Measurements from ENCODE around the gene PLCB3.
A peak's percentile ranks its signal among the peaks of the same experiment; 100 is the strongest.

The PLCB3 gene

DNA sequence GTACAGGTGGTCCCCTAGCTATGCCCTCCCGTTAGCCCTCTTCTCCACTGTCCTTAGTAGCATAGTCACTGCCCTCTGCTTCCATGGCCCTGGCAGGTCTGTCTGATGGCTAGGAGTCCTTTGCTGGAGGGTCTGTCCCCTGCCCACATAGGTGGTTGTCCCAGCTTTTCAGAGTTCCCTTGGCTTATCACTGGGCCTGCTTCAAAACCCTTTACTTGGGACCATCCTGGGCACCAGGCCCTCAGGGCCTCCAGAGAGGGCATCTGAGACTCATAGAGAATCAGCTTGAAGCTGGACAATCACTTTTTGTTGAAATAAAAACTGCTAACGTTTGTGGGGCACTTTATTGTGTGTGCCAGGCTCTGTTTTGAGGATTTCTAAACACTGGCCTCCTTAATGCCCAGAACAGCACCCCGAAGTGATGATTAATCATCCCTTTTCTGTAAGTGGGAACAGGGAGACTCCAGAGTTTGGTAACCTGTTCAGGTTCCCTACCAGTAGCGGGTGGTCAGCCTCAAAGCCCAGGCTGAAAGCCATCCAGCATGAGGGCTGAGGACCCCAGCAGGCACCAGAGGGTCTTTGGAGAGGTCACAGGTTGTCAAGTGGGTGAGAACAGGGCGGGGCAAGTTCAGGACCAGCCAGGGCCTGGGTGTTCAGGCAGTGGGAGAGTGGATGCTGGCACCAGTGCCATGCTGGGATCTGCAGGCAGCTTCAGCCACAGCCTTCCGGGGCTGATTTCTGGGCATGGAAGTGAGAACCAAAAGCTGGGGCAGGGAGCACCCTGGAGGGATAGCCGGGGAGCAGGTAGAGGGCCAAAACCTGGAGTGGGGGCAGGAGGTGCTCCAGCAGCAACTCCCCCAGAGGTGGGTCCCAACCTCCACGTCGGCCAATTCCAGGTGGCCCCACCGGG, 39.3 kb downstream of the PLCB3 start:
- no peak for DNase-seq

DNA sequence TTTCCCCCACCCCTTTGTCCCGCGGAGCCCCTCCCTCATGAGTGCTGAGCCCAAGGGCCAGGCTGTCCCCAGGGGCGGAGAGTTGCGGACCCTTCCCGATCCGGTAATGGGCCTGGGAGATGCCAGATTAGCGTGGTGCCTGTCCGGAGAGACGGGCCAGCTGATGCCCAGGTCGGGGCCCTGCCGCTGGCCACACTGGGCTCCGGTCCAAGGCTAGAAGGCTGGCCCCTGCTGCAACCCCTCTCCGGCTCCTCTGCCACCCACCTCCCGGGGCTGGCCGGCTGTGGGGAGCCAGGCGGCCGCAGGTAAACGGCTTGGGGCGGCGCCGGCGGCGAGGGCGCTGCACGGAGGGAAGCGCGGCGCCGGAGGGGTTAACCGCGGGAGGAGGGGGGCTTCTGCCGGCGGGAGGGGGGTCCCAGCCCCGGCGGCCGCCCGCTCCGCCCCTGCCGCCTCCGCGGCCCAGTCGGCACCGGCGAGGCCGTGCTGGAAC, 40.0 kb downstream of the PLCB3 start, which contains the start of gene KCNK4:
Gene KCNK4, plus strand, starts transcription at position 41 of the 490 bp plus-strand sequence. CDS start 1,717 bp downstream, outside the sequence.
- no peak for DNase-seq

DNA sequence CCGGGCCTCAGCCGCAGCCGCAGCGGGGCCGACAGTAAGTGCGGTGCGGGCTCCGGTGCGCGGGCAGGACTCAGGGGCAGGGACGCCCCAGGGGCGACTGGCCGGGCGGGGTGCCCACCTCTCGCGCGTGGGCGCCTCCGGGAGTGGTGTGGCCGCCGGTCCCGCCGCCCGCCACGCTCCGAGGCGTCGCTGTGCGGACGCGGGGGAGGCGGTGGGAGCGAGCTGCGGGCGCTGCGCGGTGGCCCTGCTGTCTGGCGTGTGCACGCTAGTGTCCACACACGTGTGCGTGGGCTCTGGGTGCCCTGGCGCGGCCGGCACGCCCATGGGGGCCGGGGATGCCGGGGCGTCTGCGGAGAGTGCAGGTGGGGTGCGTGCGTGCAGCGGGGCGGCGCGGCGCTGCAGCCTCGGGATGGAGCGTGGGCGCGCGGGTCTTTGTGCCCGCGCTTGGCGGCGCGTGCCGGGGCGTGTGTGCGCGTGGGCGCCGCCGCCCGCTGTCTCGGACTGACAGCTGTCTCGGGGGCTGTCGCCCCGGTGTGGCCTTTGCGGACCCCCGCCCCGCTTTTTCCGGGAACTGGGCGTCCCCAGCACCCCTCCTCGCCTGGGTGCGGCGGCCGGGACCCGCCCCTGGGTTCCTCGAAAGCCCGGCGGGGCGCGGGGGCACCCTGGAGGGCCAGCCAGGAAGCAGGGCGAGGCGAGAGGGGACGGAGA, 40.6 kb downstream of the PLCB3 start:
- no peak for DNase-seq

DNA sequence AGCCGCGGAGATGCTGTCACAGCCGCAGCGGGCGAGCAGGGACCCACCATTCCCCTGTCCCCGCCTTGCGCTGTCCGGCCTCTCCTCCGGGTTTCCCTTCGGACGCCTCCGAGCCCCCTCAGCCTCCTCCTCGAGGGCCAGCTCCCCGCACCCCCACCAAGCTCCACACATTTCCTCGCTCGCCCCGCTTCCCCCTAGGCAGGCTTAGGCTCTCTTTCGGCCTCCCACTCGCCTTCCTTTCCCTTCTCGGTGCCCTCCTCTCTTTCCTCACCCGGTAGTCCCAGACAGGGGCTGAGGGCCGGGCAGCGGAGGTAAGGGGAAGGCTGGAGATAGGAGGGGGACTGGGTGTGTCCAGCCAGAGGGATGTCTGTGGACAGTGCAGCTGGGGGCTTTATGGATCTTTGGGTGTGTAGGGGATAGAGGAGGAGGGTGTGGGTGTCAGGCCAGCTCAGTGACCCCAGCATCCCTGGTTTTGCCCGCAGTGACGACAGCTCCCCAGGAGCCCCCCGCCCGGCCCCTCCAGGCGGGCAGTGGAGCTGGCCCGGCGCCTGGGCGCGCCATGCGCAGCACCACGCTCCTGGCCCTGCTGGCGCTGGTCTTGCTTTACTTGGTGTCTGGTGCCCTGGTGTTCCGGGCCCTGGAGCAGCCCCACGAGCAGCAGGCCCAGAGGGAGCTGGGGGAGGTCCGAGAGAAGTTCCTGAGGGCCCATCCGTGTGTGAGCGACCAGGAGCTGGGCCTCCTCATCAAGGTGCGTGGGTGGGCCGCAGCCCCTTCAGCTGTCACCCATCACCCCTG, 41.3 kb downstream of the PLCB3 start:
- no peak for DNase-seq

DNA sequence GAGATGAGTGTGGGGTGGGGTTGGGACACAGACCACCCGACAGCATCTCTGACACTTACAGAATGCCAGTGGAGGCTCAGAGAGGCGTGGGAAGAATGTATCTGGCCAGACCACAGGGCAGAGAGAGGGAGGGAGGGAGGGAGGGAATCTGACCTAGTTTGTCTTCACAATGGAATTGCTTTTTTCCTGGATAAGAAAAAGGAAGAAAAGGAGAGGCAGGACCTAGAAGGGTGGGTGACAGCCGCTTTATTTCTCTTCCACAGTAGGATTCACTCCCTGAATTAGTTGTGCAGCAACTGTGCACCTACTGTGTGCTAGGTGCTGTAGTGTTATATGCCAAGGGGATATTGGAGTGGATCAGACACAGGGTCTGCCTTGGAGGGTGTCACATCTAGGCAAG, 43.4 kb downstream of the PLCB3 start:
- DNase-seq: no peak

DNA sequence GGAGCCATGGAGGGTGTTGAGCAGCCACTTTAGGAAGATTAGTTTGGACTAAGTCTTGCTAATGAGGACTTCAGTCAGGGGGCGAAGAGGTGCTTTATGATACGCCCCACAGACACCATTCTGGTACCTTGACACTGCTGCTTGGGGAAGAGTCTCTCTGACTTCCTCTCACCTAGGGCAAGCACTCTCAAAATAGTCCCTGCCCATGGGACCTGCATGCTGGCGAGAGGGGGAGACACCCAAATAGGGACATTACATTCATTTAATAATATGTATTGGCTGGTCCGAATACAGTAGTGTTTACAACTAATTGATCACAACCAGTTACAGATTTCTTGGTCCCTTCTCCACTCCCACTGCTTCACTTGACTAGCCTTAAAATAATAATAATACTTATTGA, 44.4 kb downstream of the PLCB3 start:
- no peak for DNase-seq

DNA sequence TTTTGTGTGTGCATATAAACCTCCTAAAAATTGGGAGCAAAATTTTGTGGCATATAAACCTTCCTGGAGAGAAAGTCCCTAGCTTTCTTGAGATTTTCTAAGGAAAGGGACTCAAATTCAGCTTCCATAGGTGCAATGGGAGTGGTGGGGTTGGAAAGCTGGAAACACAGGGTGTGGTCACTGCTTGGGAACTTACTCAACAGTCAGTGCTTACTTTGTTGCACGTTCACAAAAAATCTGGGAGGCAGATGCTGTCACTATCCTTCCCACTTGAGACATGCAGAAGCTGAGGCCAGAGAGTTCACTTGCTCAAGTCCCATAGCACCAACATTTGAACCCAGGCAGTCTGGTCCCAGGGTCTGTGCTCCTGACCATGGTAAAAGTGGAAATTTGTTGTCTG, 44.9 kb downstream of the PLCB3 start:
- no peak for DNase-seq

DNA sequence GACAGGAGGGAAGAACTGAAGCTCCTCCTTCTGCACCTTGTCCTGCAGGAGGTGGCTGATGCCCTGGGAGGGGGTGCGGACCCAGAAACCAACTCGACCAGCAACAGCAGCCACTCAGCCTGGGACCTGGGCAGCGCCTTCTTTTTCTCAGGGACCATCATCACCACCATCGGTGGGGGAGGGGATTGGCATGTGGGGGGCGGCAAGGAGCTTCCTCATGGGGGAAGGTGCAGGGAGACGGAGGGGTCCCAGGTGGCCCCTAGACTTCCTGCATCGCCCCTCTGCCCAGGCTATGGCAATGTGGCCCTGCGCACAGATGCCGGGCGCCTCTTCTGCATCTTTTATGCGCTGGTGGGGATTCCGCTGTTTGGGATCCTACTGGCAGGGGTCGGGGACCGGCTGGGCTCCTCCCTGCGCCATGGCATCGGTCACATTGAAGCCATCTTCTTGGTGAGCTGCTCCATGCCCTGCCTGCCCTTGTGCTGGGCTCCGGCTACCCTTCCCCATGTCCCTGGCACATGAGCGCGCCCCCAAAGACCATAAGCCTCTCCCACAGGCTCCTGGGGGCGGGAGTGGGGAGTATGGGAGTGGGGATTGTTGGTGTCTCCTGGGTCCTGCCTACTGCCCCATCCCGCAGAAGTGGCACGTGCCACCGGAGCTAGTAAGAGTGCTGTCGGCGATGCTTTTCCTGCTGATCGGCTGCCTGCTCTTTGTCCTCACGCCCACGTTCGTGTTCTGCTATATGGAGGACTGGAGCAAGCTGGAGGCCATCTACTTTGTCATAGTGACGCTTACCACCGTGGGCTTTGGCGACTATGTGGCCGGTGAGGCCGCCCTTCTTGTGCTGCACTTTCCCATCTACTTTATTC, 45.7 kb downstream of the PLCB3 start:
- no peak for DNase-seq

DNA sequence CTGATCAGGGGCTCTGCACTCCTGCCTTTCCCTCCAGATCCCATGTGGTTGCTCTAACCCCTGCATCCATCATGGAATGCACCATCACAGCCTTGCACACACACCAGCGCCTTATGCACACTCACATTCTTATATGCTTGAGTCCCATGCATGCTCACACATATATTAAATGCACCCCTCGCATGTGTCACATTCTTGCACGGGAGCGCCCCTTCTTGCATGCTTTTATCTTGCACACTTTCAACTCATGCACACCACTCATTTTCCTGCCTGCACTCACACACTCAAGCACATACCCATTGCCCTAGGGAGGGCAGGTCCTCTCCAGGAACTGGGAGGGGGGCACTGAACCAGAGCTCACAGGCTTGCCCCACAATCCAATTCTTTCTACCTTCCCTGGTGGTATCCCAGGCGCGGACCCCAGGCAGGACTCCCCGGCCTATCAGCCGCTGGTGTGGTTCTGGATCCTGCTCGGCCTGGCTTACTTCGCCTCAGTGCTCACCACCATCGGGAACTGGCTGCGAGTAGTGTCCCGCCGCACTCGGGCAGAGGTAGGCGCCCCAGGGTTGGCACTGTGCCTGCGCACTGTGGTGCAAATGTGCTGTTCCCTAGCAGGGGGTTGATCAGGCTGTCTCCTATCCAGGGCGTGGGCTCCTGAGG, 46.5 kb downstream of the PLCB3 start:
- no peak for DNase-seq

DNA sequence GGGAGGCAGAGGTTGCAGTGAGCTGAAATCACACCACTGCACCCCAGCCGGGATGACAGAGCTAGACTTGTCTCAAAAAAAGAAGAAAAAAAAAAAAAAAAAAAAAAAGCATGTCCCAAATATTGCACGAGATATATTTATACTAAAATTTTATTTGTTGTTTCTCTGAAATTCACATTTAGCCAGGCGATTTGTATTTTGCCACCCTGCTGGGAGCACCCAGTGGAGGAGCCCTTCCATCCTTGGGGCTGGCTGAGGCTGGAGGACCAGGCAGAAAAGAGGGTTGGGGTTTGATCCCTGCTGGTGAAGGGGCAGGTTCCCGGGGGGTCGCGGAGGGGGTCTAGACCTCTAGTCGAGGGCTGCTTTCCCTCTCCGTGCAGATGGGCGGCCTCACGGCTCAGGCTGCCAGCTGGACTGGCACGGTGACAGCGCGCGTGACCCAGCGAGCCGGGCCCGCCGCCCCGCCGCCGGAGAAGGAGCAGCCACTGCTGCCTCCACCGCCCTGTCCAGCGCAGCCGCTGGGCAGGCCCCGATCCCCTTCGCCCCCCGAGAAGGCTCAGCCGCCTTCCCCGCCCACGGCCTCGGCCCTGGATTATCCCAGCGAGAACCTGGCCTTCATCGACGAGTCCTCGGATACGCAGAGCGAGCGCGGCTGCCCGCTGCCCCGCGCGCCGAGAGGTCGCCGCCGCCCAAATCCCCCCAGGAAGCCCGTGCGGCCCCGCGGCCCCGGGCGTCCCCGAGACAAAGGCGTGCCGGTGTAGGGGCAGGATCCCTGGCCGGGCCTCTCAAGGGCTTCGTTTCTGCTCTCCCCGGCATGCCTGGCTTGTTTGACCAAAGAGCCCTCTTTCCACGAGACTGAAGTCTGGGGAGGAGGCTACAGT, 47.9 kb downstream of the PLCB3 start:
- no peak for DNase-seq

DNA sequence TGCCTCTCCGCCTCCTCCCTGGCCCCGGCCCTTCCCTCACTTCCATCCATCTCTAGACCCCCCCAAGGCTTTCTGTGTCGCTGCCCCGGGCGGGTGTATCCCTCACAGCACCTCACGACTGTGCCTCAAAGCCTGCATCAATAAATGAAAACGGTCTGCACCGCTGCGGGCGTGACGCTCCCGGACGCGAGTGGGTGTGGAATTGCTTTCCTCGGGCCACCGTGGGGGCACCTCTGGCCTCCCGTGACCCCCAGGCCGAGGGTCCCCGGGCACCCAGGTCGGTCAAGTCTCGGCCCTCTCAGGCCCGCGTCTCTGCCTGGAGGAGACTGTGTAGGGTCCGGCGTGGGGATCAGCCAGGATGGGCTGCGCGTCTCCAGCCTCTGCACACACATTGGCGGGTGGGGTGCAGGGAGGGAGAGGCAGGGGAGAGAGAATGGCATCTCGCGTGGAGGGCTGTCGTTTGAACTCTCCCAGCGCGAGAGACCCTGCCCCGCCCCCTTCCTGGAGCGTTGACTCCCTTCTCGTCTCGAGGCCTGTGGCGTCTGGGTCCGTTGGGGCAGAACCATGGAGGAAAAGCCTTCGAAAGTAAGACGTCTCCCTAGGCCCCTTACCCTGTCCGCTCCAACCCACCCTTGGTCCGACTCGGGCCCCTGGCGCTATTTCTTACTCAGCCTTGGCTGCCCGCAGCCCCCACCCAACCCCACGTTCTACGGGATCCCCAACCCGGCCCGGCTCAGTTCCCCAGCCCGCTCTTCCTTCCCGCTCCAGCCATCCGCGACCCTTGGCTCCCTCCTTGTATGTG, 48.7 kb downstream of the PLCB3 start, which contains the start of gene CATSPERZ:
Gene CATSPERZ, plus strand, starts transcription at position 512 of the 802 bp plus-strand sequence. Its CDS starts 53 bp downstream, at position 565.
- peak; percentile 31 for DNase-seq

DNA sequence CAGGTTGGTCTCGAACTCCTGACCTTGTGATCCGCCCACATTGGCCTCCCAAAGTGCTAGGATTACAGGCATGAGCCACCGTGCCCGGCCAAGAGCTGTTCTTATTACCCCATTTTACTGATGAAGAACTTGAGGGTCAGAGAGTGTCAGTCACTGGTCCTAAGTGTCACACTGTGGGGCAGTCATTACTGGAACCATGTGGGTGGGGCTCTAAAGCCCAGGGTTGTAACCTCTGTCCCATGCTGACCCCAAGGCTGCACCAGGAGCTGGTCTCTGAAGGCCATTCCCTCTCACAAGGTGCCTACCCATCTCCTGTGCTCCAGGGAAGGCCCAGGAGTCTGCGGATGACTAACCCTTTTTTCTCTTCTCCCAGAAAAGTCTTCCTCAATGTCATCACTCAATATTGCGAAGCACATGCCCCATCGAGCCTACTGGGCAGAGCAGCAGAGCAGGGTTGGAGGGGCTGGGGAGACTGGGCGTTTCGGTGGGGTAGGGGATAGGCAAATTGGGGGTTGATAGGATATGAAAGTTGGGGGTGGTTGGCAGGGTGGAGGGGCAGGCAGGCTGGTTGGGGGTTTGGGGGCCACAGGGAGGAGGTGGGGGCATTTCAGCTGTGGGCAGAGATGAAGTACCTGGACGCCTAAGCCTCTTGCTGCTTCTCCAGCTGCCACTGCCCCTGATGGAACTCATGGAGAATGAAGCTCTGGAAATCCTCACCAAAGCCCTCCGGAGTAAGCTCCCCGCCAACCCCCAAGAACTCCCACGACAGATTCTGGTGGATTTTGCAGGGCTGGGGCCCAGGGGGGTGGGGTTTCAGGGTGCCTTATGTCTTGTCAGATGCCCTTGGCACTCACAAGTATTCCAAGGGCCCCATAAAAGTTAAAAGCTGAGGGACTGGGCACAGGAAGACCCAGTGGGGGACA, 52.0 kb downstream of the PLCB3 start:
- no peak for DNase-seq

DNA sequence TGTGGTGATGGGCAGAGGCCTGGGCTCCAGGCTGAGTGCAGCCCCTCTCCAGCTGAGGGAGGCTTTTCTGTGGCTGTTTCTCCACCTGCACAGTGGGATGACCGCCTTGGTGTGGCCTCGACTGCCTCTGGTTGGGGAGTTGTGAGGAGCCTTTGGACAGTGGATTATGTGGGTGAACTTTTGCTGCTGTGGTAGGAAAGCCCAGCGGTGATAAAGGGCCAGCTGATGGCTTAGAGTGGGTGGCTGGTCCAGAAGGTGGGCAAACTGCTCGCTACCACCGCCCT, 52.6 kb downstream of the PLCB3 start:
- DNase-seq: no peak

DNA sequence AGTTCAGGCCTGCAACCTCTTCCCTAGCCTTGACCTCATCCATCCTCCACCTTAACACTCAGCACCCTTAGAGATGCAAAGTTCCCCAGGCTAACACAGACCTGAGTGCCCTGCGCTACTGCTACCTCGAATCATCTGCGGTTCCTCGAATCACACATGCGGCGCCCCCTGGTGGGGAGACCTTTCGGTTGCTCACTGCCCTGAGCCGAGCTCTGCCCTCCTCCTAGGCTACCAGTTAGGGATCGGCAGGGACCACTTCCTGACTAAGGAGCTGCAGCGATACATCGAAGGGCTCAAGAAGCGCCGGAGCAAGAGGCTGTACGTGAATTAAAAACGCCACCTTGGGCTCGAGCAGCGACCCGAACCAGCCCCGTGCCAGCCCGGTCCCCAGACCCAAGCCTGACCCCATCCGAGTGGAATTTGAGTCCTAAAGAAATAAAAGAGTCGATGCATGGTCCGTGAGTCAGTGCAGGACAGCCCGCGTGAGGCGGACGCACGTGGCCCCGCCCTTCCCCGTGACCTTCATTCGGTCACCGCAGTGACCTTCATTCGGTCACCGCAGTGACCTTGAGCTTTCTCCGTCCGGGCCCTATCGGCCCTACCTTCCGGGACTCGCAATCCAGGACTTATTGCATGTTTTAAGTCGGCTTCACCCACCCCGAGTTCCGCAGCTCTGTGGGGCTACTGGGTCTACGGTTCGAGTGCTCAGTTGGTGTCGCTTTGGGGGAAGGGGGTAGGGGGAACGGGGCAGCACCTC, 53.2 kb downstream of the PLCB3 start:
- peak; percentile 92 for DNase-seq

DNA sequence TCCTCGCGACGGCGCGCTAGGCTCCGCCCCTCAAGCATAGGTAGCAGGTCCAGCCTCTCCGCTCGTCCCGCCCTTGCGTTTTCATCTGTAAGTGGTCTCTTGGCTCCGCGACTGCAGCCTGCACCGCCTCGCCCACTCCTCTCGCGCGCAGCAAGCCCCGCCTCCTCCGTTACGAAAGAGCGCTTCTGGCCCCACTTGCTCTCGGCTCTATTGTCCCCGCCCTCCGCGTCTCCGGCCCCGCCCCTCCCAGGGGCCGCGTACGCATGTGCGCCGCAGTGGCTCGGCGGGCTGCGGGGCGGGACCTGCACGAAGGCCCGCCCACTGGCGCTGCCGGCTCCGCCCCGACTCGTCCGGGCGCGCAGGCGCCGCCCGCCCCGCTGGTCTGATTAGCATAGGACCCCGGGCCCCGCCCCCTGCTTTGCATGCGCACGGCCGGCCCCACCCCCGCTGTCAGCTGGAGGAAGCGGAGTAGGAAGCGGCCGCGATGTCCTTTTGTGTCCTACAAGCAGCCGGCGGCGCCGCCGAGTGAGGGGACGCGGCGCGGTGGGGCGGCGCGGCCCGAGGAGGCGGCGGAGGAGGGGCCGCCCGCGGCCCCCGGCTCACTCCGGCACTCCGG, 53.9 kb downstream of the PLCB3 start, which contains the start of gene ESRRA:
Gene ESRRA, plus strand, starts transcription at position 450 of the 616 bp plus-strand sequence. CDS start 1,656 bp downstream, outside the sequence.
- DNase-seq: peak; percentile 98

DNA sequence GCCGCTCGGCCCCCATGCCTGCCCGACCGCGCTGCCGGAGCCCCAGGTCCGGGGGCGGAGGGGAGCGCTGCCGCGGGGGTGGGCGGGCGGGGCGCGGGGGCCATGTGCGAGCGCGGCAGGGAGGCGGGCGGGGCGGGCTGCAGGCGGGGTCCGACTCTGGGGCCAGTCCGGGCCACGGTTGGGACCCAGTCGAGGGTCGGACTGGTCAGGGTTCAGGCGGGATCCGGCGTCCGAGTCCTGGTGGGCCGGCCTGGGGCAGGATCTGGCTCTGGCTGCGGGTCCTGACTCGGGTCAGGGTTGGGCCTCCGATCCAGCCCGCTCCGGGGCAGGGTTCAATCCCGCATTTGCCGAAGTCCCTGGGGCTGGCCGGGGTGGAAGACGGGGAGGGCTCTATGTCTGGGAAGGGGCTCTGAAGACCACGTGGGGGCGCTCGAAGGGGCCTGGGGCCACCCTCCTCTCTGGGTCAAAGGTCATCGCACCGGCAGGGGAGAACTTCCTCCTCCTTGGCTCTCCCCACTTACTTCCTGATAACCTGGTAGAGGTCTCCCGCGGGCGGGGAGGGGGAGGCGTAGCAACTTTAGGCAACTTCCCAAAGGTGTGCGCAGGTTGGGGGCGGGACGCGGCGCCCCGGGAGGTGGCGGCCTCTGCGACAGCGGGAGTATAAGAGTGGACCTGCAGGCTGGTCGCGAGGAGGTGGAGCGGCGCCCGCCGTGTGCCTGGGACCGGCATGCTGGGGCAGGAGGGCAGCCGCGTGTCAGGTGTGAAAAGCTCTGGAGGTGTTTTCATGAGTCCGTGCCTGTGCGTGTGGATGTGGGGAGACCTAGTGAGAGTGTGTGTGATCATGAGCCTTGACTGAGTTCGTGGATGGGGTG, 54.6 kb downstream of the PLCB3 start:
- peak; percentile 79 for DNase-seq

Data from CD4-positive, alpha-beta T cell treated with Interleukin-17A for 1 hour (primary cell).